H9 (cell line): ENCODE results near the gene SRBD1. TPM values are rescaled to one million over a fixed set of nuclear protein-coding genes. Genes with fewer than 3 reads are reported as not detected.

Experiments used
- DNase-seq: peaks from one replicate; pipeline ENCODE4 v3.0.0-alpha.2; 2017
- H2AFZ ChIP-seq: one replicate; pipeline ENCODE4 v1.6.1; 2013; ENCODE audit warnings: mild to moderate bottlenecking, low read length, control low read depth, moderate library complexity
- H2AK5ac ChIP-seq: 2 replicates; pipeline ENCODE4 v1.6.1; 2013; ENCODE audit warnings: low read length, control low read depth, mixed read lengths; ENCODE audit not compliant: insufficient read length
- H2BK120ac ChIP-seq: one replicate; pipeline ENCODE4 v1.6.1; 2013; ENCODE audit warnings: low read depth, mild to moderate bottlenecking, low read length, control low read depth, inconsistent platforms; ENCODE audit not compliant: poor library complexity, severe bottlenecking
- H2BK12ac ChIP-seq: 2 replicates; pipeline ENCODE4 v1.6.1; 2013; ENCODE audit warnings: low read length, control low read depth, mixed read lengths, low read depth; ENCODE audit not compliant: insufficient read length
- H2BK15ac ChIP-seq: 2 replicates; pipeline ENCODE4 v1.6.1; 2013; ENCODE audit warnings: low read depth, low read length, control low read depth
- H2BK20ac ChIP-seq: one replicate; pipeline ENCODE4 v1.6.1; 2013; ENCODE audit warnings: low read depth, mild to moderate bottlenecking, low read length, control low read depth, inconsistent platforms; ENCODE audit not compliant: poor library complexity, severe bottlenecking
- H2BK5ac ChIP-seq: 2 replicates; pipeline ENCODE4 v1.6.1; 2013; ENCODE audit warnings: low read length, control low read depth, mixed read lengths; ENCODE audit not compliant: insufficient read length
- H3K14ac ChIP-seq: 2 replicates; pipeline ENCODE4 v1.6.1; 2013; ENCODE audit warnings: low read length, control low read depth; ENCODE audit not compliant: insufficient read depth
- H3K18ac ChIP-seq: 2 replicates; pipeline ENCODE4 v1.6.1; 2013; ENCODE audit warnings: low read depth, mild to moderate bottlenecking, mixed read lengths, low read length, control low read depth; ENCODE audit not compliant: insufficient read length
- H3K23ac ChIP-seq: 2 replicates; pipeline ENCODE4 v1.6.1; 2013; ENCODE audit warnings: low read length, control low read depth, mixed read lengths, low read depth; ENCODE audit not compliant: insufficient read length
- H3K23me2 ChIP-seq: 2 replicates; pipeline ENCODE4 v1.6.1; 2013; ENCODE audit warnings: low read depth, mild to moderate bottlenecking, mixed read lengths, low read length, control low read depth; ENCODE audit not compliant: insufficient read length, poor library complexity, severe bottlenecking
- H3K27ac ChIP-seq: 2 replicates; pipeline ENCODE4 v1.5.1; 2013; ENCODE audit warnings: low read length, control low read depth, mixed read lengths, low read depth; ENCODE audit not compliant: insufficient read length
- H3K27me3 ChIP-seq: 2 replicates; pipeline ENCODE4 v1.6.1; 2013; ENCODE audit warnings: low read length, control low read depth, inconsistent platforms; ENCODE audit not compliant: insufficient read depth
- H3K4ac ChIP-seq: 2 replicates; pipeline ENCODE4 v1.6.1; 2013; ENCODE audit warnings: low read depth, mild to moderate bottlenecking, control low read depth, inconsistent platforms, low read length, moderate library complexity
- H3K4me1 ChIP-seq: 2 replicates; pipeline ENCODE4 v1.6.1; 2013; ENCODE audit warnings: low read length, control low read depth, inconsistent platforms; ENCODE audit not compliant: insufficient read depth
- H3K4me2 ChIP-seq: 2 replicates; pipeline ENCODE4 v1.6.1; 2013; ENCODE audit warnings: low read length, control low read depth, mixed read lengths; ENCODE audit not compliant: insufficient read length, insufficient read depth
- H3K56ac ChIP-seq: 2 replicates; pipeline ENCODE4 v1.6.1; 2013; ENCODE audit warnings: low read depth, mild to moderate bottlenecking, mixed read lengths, low read length, control low read depth; ENCODE audit not compliant: insufficient read length
- H3K79me1 ChIP-seq: 2 replicates; pipeline ENCODE4 v1.6.1; 2013; ENCODE audit warnings: low read depth, mild to moderate bottlenecking, moderate library complexity, low read length, control low read depth, inconsistent platforms; ENCODE audit not compliant: insufficient read depth, poor library complexity, severe bottlenecking
- H3K79me2 ChIP-seq: 2 replicates; pipeline ENCODE4 v1.6.1; 2013; ENCODE audit warnings: low read length, control low read depth, inconsistent platforms; ENCODE audit not compliant: insufficient read depth
- H3K9ac ChIP-seq: 2 replicates; pipeline ENCODE4 v1.6.1; 2013; ENCODE audit warnings: low read length, control low read depth, mixed read lengths; ENCODE audit not compliant: insufficient read length; ENCODE audit errors: extremely low read depth
- H3K9me3 ChIP-seq: one replicate; pipeline ENCODE4 v1.6.1; 2013; ENCODE audit warnings: low read depth, low read length, inconsistent platforms; ENCODE audit not compliant: control insufficient read depth
- H3T11ph ChIP-seq: one replicate; pipeline ENCODE4 v1.6.1; 2013; ENCODE audit warnings: mild to moderate bottlenecking, low read length, control low read depth, inconsistent platforms
- H4K20me1 ChIP-seq: one replicate; pipeline ENCODE4 v1.6.1; 2013; ENCODE audit not compliant: control insufficient read depth, insufficient read length, insufficient read depth
- H4K5ac ChIP-seq: 2 replicates; pipeline ENCODE4 v1.6.1; 2013; ENCODE audit warnings: low read depth, mild to moderate bottlenecking, mixed read lengths, low read length, control low read depth; ENCODE audit not compliant: insufficient read length
- H4K8ac ChIP-seq: replicated peaks from 2 replicates; pipeline ENCODE4 v1.6.1; 2013; ENCODE audit warnings: low read length, control low read depth, mixed read lengths, low read depth; ENCODE audit not compliant: insufficient read length
- H4K91ac ChIP-seq: 2 replicates; pipeline ENCODE4 v1.6.1; 2013; ENCODE audit warnings: low read depth, mild to moderate bottlenecking, moderate library complexity, mixed read lengths, low read length, control low read depth; ENCODE audit not compliant: insufficient read length
- H3K27ac Mint-ChIP-seq, 3 experiments: 2 replicates in 2 of 3; 3 replicates in 1 of 3; pipeline ENCODE4 v1.8.0; 2020 to 2021; ENCODE audit warnings: mixed read lengths in 3 of 3, mild to moderate bottlenecking in 1 of 3, moderate library complexity in 1 of 3
- H3K27me3 Mint-ChIP-seq: 2 replicates; pipeline ENCODE4 v1.8.0; 2021; ENCODE audit warnings: low read depth, mild to moderate bottlenecking, moderate library complexity, mixed read lengths
- H3K36me3 Mint-ChIP-seq, 3 experiments: 2 replicates in 2 of 3; 3 replicates in 1 of 3; pipeline ENCODE4 v1.8.0; 2020 to 2021; ENCODE audit warnings: low read depth in 3 of 3, mixed read lengths in 3 of 3; ENCODE audit not compliant: insufficient read depth in 1 of 3
- H3K4me1 Mint-ChIP-seq, 2 experiments: 2 replicates each; pipeline ENCODE4 v1.8.0; 2020; ENCODE audit warnings: mixed read lengths in 2 of 2
- H3K4me3 Mint-ChIP-seq, 2 experiments: 2 replicates in 1 of 2; 3 replicates in 1 of 2; pipeline ENCODE4 v1.8.0; 2020 to 2021; ENCODE audit warnings: mild to moderate bottlenecking in 2 of 2, mixed read lengths in 2 of 2, moderate library complexity in 1 of 2
- H3K9me3 Mint-ChIP-seq, 2 experiments: 2 replicates in 1 of 2; 3 replicates in 1 of 2; pipeline ENCODE4 v1.8.0; 2020; ENCODE audit warnings: mild to moderate bottlenecking in 2 of 2, mixed read lengths in 2 of 2, moderate library complexity in 1 of 2
- CTCF ChIP-seq: fragments of 200-600 bp; sonication (generic); conservative IDR thresholded peaks from 3 replicates; pipeline ENCODE4 v1.8.0; 2021; ENCODE audit warnings: antibody characterized with exemption, mild to moderate bottlenecking
- WGBS: extraction: QIAGEN DNeasy Blood & Tissue Kit; methylation state at CpG from one replicate; pipeline ENCODE4 v1.1.7; 2013; ENCODE audit warnings: missing lambda C conversion rate, low lambda C conversion rate, mixed read lengths; ENCODE audit not compliant: insufficient read length; ENCODE audit errors: extremely low coverage; 5-methylcytosine and 5-hydroxymethylcytosine counted together
- total RNA-seq: library from RNA; stranded (reverse); gene quantifications from 2 replicates; pipeline ENCODE4 v1.2.1, GENCODE V29; 2021

Gene SRBD1
- total RNA-seq, 1 experiment from 2014 or later: 18.3 TPM

GRCh38 chr2:45343251-45344017, 267.6 kb downstream of the SRBD1 start:
- Histone ChIP-seq H3K27ac (no peak overlapping the region), H2AK5ac (no peak overlapping the region)

More at GRCh38 chr2:45343251-45344017, 267.6 kb downstream of the SRBD1 start:
- H3K23ac ChIP-seq: no peak overlapping the region
- H4K91ac ChIP-seq: no peak overlapping the region
- no peak overlapping the region for H3K27ac Mint-ChIP-seq
- H4K5ac ChIP-seq: no peak overlapping the region
- no peaks in the 10 kb centered on the region for H3K27me3 ChIP-seq
- no peak overlapping the region for H3K4ac ChIP-seq
- H2BK12ac ChIP-seq: no peak overlapping the region
- no peak overlapping the region for H2BK120ac ChIP-seq
- H2BK5ac ChIP-seq: no peak overlapping the region
- H4K20me1 ChIP-seq: no peaks in the 10 kb centered on the region
- no peaks in the 10 kb centered on the region for H3K23me2 ChIP-seq
- H3K56ac ChIP-seq: no peak overlapping the region
- H3K4me1 ChIP-seq: no peaks in the 10 kb centered on the region
- no peak overlapping the region for H2BK15ac ChIP-seq
- no peaks in the 10 kb centered on the region for H3K79me1 ChIP-seq
- no peak overlapping the region for H2BK20ac ChIP-seq
- H3K36me3 Mint-ChIP-seq: no peaks in the 10 kb centered on the region; a peak in 1 of 7 replicates
- no peak overlapping the region for H3K9ac ChIP-seq
- no peaks in the 10 kb centered on the region for H3K9me3 Mint-ChIP-seq
- no peaks in the 10 kb centered on the region for H3K79me2 ChIP-seq
- no peak for DNase-seq
- H3K4me2 ChIP-seq: no peak overlapping the region
- H3K14ac ChIP-seq: peak overlapping the region; percentile 29; the same call in 1 of the 2 replicates
- H3K9me3 ChIP-seq: no peaks in the 10 kb centered on the region
- no CpG with 5 or more reads among the region's 19 CpGs for WGBS
- H2AFZ ChIP-seq: no peak overlapping the region
- no peak for TF ChIP-seq CTCF
- H3K4me1 Mint-ChIP-seq: peaks cover 12 to 31% of the 10 kb centered on the region in 2 experiments
- H3K18ac ChIP-seq: no peak overlapping the region
- H3K4me3 Mint-ChIP-seq: no peak overlapping the region
- no peak overlapping the region for H4K8ac ChIP-seq
- no peak overlapping the region for H3T11ph ChIP-seq
- peaks cover 1% of the 10 kb centered on the region; the same call in 1 of the 2 replicates for H3K27me3 Mint-ChIP-seq
